SK-N-SH treated with all-trans-retinoic acid at 6 μM for 48 hours (cell line): ENCODE results near the gene DCBLD2.

Source experiments
- ATAC-seq: fragments of 200-7000 bp; cut with Tn5 transposase; 3 replicates; pipeline ENCODE4 v1.9.1; 2020; ENCODE audit warnings: mild to moderate bottlenecking, moderate library complexity
- ARNTL ChIP-seq: fragments of 450-650 bp; formaldehyde crosslinking; IDR thresholded peaks from 2 replicates; pipeline ENCODE4 v1.5.0; 2020; ENCODE audit warnings: low read depth, mild to moderate bottlenecking, moderate library complexity, borderline replicate concordance
- BACH2 ChIP-seq: fragments of 250-450 bp; sonication (Bioruptor Pico); IDR thresholded peaks from 2 replicates; pipeline ENCODE4 v1.9.0; 2021; ENCODE audit warnings: mild to moderate bottlenecking, borderline replicate concordance
- CSDC2 ChIP-seq: fragments of 250-450 bp; sonication (Bioruptor Pico); IDR thresholded peaks from 2 replicates; pipeline ENCODE4 v1.5.0; 2020; ENCODE audit warnings: mild to moderate bottlenecking, moderate library complexity
- ESRRG ChIP-seq: fragments of 250-450 bp; sonication (Bioruptor Pico); IDR thresholded peaks from 2 replicates; pipeline ENCODE4 v1.6.1; 2021; ENCODE audit warnings: mild to moderate bottlenecking
- GLIS3 ChIP-seq: fragments of 250-450 bp; sonication (Bioruptor Pico); IDR thresholded peaks from 2 replicates; pipeline ENCODE4 v1.5.0; 2020; ENCODE audit warnings: mild to moderate bottlenecking, moderate library complexity
- ISL1 ChIP-seq: fragments of 250-450 bp; sonication (Bioruptor Pico); IDR thresholded peaks from 2 replicates; pipeline ENCODE4 v2.1.2; 2022; ENCODE audit warnings: mild to moderate bottlenecking, moderate library complexity
- OSR1 ChIP-seq: fragments of 250-450 bp; sonication (Bioruptor Pico); IDR thresholded peaks from 2 replicates; pipeline ENCODE4 v1.8.0; 2022; ENCODE audit warnings: moderate library complexity, mild to moderate bottlenecking, inconsistent platforms
- PPARA ChIP-seq: fragments of 250-450 bp; sonication (Bioruptor Pico); IDR thresholded peaks from 2 replicates; pipeline ENCODE4 v1.5.0; 2020; ENCODE audit warnings: mild to moderate bottlenecking, borderline replicate concordance
- RARB ChIP-seq: fragments of 250-450 bp; sonication (Bioruptor Pico); IDR thresholded peaks from 2 replicates; pipeline ENCODE4 v1.8.0; 2021; ENCODE audit warnings: mild to moderate bottlenecking, moderate library complexity
- SNAI2 ChIP-seq: fragments of 250-450 bp; sonication (Bioruptor Pico); IDR thresholded peaks from 2 replicates; pipeline ENCODE4 v1.5.0; 2020; ENCODE audit warnings: mild to moderate bottlenecking, moderate library complexity
- TCF4 ChIP-seq: fragments of 250-450 bp; sonication (Bioruptor Pico); IDR thresholded peaks from 2 replicates; pipeline ENCODE4 v1.8.0; 2021; ENCODE audit warnings: mild to moderate bottlenecking, moderate library complexity, borderline replicate concordance
- TOX ChIP-seq: fragments of 250-450 bp; sonication (Bioruptor Pico); IDR thresholded peaks from 2 replicates; pipeline ENCODE4 v1.8.0; 2021; ENCODE audit warnings: mild to moderate bottlenecking, moderate library complexity, borderline replicate concordance
- ZFP3 ChIP-seq: fragments of 250-450 bp; sonication (Bioruptor Pico); IDR thresholded peaks from 2 replicates; pipeline ENCODE4 v1.5.0; 2020; ENCODE audit warnings: mild to moderate bottlenecking, moderate library complexity
- ZFP30 ChIP-seq: fragments of 450-650 bp; formaldehyde crosslinking; IDR thresholded peaks from 2 replicates; pipeline ENCODE4 v1.5.0; 2022; ENCODE audit warnings: mild to moderate bottlenecking, moderate library complexity
- ZNF565 ChIP-seq: fragments of 450-650 bp; formaldehyde crosslinking; conservative IDR thresholded peaks from 2 replicates; pipeline ENCODE4 v1.5.0; 2020; ENCODE audit warnings: low read depth, mild to moderate bottlenecking, moderate library complexity
- ZNF70 ChIP-seq: fragments of 450-650 bp; formaldehyde crosslinking; IDR thresholded peaks from 2 replicates; pipeline ENCODE4 v1.5.0; 2020; ENCODE audit warnings: mild to moderate bottlenecking, moderate library complexity
- ZNF8 ChIP-seq: fragments of 450-650 bp; formaldehyde crosslinking; IDR thresholded peaks from 2 replicates; pipeline ENCODE4 v1.5.0; 2020; ENCODE audit warnings: mild to moderate bottlenecking, moderate library complexity
- TF ChIP-seq, protein P1 (sequence below): fragments of 250-450 bp; sonication (Bioruptor Pico); IDR thresholded peaks from 2 replicates; pipeline ENCODE4 v1.8.0; 2020; ENCODE audit warnings: mild to moderate bottlenecking, moderate library complexity, borderline replicate concordance
- TF ChIP-seq, protein P2 (sequence below): fragments of 250-450 bp; sonication (Bioruptor Pico); IDR thresholded peaks from 2 replicates; pipeline ENCODE4 v1.5.1; 2020; ENCODE audit warnings: low read depth, mild to moderate bottlenecking, moderate library complexity
- TF ChIP-seq, protein P3 (sequence below): fragments of 250-450 bp; sonication (Bioruptor Pico); IDR thresholded peaks from 2 replicates; pipeline ENCODE4 v1.5.1; 2021; ENCODE audit warnings: mild to moderate bottlenecking, moderate library complexity
- TF ChIP-seq, protein P4 (sequence below): fragments of 250-450 bp; sonication (Bioruptor Pico); IDR thresholded peaks from 2 replicates; pipeline ENCODE4 v1.5.0; 2020; ENCODE audit warnings: mild to moderate bottlenecking, moderate library complexity
- TF ChIP-seq, protein P5 (sequence below): fragments of 250-450 bp; sonication (Bioruptor Pico); IDR thresholded peaks from 2 replicates; pipeline ENCODE4 v1.8.0; 2021; ENCODE audit warnings: low read depth, mild to moderate bottlenecking, moderate library complexity, borderline replicate concordance

DCBLD2 gene

DNA sequence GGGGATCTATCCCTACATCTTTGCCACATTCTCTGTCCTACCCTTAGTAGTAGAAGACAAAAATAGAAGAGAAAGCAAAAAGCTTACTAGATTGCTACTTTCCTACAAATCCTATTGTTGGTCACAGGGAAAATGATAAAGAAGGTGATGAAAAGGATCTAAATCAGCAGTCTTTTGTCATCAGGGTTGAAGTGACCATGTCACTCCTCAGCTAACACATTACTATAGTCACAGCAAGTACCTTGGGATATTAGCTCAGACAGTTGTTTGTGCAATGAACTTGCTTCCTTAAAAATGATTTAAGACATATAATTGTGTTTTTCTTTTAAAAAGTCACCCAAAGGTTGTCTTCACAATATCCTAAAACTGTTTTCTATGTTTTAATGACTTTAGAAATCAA, 132.0 kb downstream of the DCBLD2 start:
- no peak for TF ChIP-seq BACH2
- TF ChIP-seq ARNTL (CRISPR knock-in tag): no peak
- no peak for ATAC-seq

DNA sequence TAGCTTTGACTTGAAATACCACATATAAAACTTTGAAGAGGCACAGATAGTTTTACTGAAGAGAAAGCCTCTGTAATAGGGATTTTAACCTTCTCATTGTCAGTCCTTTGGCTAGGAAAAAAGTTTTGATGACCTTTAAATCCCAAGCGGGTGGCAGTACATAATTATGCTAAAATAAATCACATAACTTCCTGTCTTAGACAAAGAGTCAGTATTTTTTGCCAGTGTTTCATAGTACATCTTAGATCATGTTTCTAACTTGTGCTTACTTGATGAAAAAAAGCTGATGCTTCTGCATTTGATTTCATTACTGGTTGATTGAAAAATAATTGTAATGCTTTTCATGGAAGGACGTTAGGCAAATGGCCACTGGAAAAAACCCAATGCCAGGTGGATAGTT, 132.5 kb downstream of the DCBLD2 start:
- TF ChIP-seq GLIS3 (no peak), TCF4 (CRISPR knock-in tag) (no peak), CSDC2 (CRISPR knock-in tag) (no peak), ZFP3 (CRISPR knock-in tag) (no peak), PPARA (CRISPR knock-in tag) (no peak), OSR1 (CRISPR knock-in tag) (no peak), SNAI2 (no peak), ESRRG (CRISPR knock-in tag) (no peak), RARB (CRISPR knock-in tag) (no peak), ISL1 (CRISPR knock-in tag) (no peak), ZNF565 (CRISPR knock-in tag) (no peak), ZFP30 (CRISPR knock-in tag) (no peak), ZNF70 (CRISPR knock-in tag) (no peak), TOX (CRISPR knock-in tag) (no peak), BACH2 (no peak)
- TF ChIP-seq, protein P1, sequence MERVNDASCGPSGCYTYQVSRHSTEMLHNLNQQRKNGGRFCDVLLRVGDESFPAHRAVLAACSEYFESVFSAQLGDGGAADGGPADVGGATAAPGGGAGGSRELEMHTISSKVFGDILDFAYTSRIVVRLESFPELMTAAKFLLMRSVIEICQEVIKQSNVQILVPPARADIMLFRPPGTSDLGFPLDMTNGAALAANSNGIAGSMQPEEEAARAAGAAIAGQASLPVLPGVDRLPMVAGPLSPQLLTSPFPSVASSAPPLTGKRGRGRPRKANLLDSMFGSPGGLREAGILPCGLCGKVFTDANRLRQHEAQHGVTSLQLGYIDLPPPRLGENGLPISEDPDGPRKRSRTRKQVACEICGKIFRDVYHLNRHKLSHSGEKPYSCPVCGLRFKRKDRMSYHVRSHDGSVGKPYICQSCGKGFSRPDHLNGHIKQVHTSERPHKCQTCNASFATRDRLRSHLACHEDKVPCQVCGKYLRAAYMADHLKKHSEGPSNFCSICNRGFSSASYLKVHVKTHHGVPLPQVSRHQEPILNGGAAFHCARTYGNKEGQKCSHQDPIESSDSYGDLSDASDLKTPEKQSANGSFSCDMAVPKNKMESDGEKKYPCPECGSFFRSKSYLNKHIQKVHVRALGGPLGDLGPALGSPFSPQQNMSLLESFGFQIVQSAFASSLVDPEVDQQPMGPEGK (CRISPR knock-in tag): no peak
- TF ChIP-seq, protein P2, sequence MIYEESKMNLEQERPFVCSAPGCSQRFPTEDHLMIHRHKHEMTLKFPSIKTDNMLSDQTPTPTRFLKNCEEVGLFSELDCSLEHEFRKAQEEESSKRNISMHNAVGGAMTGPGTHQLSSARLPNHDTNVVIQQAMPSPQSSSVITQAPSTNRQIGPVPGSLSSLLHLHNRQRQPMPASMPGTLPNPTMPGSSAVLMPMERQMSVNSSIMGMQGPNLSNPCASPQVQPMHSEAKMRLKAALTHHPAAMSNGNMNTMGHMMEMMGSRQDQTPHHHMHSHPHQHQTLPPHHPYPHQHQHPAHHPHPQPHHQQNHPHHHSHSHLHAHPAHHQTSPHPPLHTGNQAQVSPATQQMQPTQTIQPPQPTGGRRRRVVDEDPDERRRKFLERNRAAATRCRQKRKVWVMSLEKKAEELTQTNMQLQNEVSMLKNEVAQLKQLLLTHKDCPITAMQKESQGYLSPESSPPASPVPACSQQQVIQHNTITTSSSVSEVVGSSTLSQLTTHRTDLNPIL (CRISPR knock-in tag): no peak
- TF ChIP-seq, protein P3, sequence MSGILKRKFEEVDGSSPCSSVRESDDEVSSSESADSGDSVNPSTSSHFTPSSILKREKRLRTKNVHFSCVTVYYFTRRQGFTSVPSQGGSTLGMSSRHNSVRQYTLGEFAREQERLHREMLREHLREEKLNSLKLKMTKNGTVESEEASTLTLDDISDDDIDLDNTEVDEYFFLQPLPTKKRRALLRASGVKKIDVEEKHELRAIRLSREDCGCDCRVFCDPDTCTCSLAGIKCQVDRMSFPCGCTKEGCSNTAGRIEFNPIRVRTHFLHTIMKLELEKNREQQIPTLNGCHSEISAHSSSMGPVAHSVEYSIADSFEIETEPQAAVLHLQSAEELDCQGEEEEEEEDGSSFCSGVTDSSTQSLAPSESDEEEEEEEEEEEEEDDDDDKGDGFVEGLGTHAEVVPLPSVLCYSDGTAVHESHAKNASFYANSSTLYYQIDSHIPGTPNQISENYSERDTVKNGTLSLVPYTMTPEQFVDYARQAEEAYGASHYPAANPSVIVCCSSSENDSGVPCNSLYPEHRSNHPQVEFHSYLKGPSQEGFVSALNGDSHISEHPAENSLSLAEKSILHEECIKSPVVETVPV: no peak
- TF ChIP-seq, protein P4, sequence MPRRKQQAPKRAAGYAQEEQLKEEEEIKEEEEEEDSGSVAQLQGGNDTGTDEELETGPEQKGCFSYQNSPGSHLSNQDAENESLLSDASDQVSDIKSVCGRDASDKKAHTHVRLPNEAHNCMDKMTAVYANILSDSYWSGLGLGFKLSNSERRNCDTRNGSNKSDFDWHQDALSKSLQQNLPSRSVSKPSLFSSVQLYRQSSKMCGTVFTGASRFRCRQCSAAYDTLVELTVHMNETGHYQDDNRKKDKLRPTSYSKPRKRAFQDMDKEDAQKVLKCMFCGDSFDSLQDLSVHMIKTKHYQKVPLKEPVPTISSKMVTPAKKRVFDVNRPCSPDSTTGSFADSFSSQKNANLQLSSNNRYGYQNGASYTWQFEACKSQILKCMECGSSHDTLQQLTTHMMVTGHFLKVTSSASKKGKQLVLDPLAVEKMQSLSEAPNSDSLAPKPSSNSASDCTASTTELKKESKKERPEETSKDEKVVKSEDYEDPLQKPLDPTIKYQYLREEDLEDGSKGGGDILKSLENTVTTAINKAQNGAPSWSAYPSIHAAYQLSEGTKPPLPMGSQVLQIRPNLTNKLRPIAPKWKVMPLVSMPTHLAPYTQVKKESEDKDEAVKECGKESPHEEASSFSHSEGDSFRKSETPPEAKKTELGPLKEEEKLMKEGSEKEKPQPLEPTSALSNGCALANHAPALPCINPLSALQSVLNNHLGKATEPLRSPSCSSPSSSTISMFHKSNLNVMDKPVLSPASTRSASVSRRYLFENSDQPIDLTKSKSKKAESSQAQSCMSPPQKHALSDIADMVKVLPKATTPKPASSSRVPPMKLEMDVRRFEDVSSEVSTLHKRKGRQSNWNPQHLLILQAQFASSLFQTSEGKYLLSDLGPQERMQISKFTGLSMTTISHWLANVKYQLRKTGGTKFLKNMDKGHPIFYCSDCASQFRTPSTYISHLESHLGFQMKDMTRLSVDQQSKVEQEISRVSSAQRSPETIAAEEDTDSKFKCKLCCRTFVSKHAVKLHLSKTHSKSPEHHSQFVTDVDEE (CRISPR knock-in tag): no peak
- TF ChIP-seq, protein P5, sequence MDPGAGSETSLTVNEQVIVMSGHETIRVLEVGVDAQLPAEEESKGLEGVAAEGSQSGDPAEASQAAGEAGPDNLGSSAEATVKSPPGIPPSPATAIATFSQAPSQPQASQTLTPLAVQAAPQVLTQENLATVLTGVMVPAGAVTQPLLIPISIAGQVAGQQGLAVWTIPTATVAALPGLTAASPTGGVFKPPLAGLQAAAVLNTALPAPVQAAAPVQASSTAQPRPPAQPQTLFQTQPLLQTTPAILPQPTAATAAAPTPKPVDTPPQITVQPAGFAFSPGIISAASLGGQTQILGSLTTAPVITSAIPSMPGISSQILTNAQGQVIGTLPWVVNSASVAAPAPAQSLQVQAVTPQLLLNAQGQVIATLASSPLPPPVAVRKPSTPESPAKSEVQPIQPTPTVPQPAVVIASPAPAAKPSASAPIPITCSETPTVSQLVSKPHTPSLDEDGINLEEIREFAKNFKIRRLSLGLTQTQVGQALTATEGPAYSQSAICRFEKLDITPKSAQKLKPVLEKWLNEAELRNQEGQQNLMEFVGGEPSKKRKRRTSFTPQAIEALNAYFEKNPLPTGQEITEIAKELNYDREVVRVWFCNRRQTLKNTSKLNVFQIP (CRISPR knock-in tag): no peak
- no peak for ATAC-seq

DNA sequence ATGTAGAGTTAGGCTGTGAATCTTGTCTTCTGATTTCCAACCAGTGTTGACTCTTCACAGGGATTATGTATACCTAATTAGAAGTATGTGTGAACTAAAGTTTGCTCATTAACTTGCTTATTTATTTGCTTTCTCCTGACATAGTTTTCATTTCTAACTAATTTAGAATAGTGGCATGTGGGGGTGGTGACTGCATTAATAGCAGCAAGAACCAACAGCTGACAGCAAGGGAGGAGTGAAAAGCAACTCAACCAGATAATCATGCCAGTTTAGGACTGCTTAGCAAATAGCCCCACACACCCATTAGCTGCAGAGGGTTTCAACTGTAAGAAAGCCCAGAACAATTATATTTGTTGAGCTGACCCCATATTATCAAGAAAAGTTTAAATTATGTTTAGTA, 134.6 kb downstream of the DCBLD2 start:
- ATAC-seq: no peak
- no peak for TF ChIP-seq OSR1 (CRISPR knock-in tag)
- TF ChIP-seq SNAI2: no peak
- TF ChIP-seq, protein P1 (CRISPR knock-in tag): no peak
- TF ChIP-seq PPARA (CRISPR knock-in tag): no peak
- TF ChIP-seq ZNF8 (CRISPR knock-in tag): no peak
- TF ChIP-seq, protein P5 (CRISPR knock-in tag): no peak
- TF ChIP-seq TOX (CRISPR knock-in tag): no peak
- no peak for TF ChIP-seq TCF4 (CRISPR knock-in tag)
- no peak for TF ChIP-seq ZNF565 (CRISPR knock-in tag)
- TF ChIP-seq ZFP30 (CRISPR knock-in tag): no peak
- no peak for TF ChIP-seq ESRRG (CRISPR knock-in tag)
- no peak for TF ChIP-seq ARNTL (CRISPR knock-in tag)
- TF ChIP-seq ZFP3 (CRISPR knock-in tag): no peak
- TF ChIP-seq, protein P3: no peak
